GM19467 (cell line): ENCODE data around the gene MACROD2.
"Not testable (repeated sequence)": the region's sequence is repeated elsewhere in the genome, so short reads cannot be mapped to it uniquely, and the experiment has no call there.

ENCODE experiments used
- ATAC-seq: cut with Tn5 transposase; IDR thresholded peaks from one replicate; pipeline ENCODE4 v1.9.1; 2021; ENCODE audit warnings: mild to moderate bottlenecking, moderate library complexity; ENCODE audit not compliant: unreplicated experiment

Gene MACROD2

DNA sequence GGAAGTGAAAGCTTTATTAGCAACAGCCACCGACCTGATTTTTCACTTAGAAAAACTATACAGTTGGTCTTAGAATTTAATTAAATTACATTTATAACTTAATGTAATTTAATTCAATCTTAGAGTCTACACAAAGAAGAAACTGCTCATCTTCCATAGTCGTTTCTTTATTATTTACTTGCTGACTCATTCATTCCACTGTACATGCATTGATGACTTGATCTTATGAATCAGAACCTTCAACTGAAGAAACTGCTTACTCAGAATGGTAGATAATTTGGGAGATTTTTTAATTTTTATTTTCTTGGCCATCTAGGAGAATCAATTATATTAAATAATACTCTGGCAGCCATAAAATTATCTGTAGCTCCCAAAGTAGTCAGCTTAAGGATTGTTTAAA is 1363.7 kb downstream of the MACROD2 start:
- ATAC-seq = no peak

DNA sequence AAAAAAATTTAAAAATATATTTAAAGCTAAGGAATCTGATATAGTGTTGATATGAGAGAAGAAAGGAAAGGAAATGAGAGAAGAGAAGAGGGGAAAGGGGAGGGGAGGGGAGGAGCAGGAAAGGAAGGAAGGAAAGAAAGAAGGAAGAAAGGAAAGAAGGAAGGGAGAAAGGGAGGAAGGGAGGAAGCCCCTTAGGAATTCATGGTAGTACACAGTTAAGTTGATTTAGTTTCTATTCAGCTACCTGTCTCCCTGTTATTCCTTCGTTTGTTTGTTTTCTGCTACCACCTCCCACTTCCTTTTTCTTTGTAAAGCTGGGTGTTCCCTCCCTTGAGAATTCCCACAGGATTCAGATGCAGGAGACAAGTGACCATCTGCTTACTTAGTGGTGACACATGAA is 1367.5 kb downstream of the MACROD2 start:
- no peak for ATAC-seq

- ATAC-seq = no peak
These were observed 1369.5 kb downstream of the MACROD2 start for GRCh38 chr20:15364781-15365180.

GRCh38 chr20:15370370-15370769 is 1375.1 kb downstream of the MACROD2 start:
- ATAC-seq = no peak

DNA sequence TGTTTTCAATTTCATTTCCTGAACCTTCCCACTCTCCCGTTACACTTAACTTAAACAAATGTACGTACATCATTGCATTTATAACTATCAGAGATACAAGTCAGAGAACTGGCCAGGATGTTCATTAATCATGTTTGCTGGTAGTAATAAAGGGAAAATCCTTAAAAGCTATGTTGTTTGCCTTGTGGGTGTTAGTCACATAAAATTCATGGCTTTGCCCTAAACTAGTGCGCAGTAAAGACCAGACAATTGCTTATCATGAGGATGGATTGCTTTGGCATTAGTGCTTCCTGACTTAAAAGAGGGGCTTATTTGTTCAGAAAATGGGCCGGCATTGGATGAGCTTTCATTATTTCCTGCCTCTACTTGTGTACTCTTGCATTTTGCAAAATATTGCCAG is 1379.4 kb downstream of the MACROD2 start:
- ATAC-seq = no peak

GRCh38 chr20:15375836-15376235 is 1380.5 kb downstream of the MACROD2 start:
- no peak for ATAC-seq

DNA sequence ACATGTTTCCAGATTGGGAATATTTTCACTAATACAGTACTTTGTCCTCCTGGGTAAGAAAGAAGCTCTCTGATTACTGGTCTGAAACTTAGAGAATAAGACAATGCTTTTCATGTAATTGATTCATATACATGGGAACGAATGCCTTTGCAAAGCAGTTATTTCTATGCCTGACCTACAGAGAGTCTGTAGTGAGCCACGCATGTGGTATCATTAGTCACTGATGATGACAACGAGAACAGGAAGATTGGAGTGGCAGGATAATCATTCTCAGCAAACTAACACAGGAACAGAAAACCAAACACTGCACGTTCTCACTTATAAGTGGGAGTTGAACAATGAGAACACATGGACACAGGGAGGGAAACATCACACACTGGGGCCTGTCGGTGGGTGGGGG is 1382.3 kb downstream of the MACROD2 start:
- not testable (repeated sequence) for ATAC-seq

- no peak for ATAC-seq
These were observed 1382.8 kb downstream of the MACROD2 start for GRCh38 chr20:15378151-15378550.

DNA sequence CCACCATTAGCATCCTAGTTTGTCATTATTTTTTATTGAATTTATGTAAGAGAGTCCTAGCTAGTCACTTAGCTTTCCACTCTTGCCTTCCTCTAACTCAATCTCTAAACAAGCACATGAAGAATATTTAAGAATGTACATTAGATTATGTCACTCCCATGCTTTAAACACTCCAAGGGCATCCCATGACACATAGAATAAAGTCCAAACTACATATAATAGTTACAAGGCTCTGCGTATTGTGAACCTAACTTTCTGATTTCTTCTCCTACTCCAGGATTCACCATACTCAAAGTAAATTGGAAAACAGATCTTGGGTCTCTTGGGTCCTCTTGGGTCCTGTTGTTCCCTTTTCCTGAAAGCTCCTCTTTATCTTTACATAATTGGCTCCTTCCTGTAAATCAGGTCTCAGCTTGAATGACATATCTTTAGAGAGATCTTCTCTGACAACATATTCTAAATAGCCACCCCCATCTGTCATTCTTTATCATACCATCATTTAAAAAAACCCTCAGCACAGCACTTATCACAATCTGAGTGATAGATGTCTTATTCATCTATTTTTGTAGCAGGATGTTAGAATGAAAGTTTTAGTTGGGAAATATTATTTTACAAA is 1384.5 kb downstream of the MACROD2 start:
- no peak for ATAC-seq

GRCh38 chr20:15380770-15381169 is 1385.5 kb downstream of the MACROD2 start:
- no peak for ATAC-seq

DNA sequence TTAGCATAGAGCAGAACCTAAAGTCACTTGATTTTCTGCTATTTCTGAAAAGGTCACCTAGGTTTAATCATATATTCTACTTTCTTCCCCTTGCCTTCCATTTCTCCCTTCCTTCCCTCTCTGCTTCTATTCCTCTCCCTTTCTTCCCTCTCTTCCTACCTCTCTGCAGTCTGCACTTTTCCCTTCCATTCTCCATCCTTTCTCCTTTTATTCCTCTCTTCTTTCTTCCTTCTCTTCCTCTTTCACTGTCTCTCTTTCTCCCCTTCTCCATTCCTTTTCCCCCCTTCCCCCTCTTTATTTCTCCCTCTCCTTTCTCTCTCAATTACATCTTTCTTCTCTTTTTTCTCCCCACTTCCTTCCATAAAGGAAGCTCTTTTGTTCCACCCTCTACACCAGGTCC is 1391.9 kb downstream of the MACROD2 start:
- no peak for ATAC-seq

- ATAC-seq = no peak
These were observed 1400.1 kb downstream of the MACROD2 start for GRCh38 chr20:15395457-15395856.

- no peak for ATAC-seq
These were observed 1400.7 kb downstream of the MACROD2 start for GRCh38 chr20:15396026-15396425.

- ATAC-seq = no peak
These were observed 1401.6 kb downstream of the MACROD2 start for GRCh38 chr20:15396900-15397299.

GRCh38 chr20:15399781-15400180 is 1404.5 kb downstream of the MACROD2 start:
- ATAC-seq = no peak

GRCh38 chr20:15406072-15406471 is 1410.8 kb downstream of the MACROD2 start:
- no peak for ATAC-seq

- ATAC-seq = no peak
These were observed 1416.5 kb downstream of the MACROD2 start for GRCh38 chr20:15411781-15412180.

GRCh38 chr20:15415908-15416307 is 1420.6 kb downstream of the MACROD2 start:
- no peak for ATAC-seq

DNA sequence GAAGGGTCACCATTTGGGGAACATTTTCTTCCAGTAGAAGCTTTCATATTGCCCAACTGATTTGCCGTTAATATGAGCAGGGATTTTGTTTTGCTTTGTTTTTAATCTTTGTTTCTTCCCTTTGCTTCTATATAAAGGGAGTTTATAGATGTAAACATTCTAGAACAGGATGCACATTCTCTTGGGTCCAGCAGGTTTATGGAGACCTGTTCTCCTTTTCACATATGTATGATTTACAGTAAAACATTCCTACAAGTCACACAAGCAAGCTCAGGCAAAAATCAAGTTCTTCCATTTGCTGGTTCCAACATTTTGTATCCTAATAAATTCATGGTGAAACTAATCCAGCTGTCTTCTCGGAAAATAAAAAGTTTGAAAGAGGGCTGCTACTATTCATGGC is 1424.5 kb downstream of the MACROD2 start:
- ATAC-seq = no peak

GRCh38 chr20:15422966-15423365 is 1427.7 kb downstream of the MACROD2 start:
- no peak for ATAC-seq

DNA sequence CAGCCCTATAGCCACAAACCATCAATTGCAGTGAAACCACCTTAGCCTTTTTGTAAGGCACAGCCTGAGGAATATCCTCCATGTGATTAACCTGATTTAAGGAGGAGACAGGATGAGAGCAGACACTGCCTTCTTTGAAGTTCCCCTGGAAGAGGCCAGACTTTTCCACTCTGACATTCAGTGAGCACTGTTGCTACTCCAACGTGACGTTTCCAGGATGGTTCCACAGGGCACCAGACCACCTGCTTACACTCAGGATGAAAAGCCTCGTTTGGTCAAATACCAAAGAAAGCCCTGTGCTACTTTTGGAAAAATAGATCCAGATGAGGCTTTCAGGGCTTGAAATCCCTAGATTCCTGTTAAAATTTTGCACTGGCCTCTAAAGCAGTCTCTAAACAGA is 1444.2 kb downstream of the MACROD2 start:
- no peak for ATAC-seq

- ATAC-seq = no peak
These were observed 1444.9 kb downstream of the MACROD2 start for GRCh38 chr20:15440049-15440820.
